Measurements from ENCODE around the gene ELK3.

GRCh38 chr12:96297504-96297903 lies 103.3 kb downstream of the ELK3 start:
- TF ChIP-seq ZNF24 (IDR thresholded peaks at IDR 0.05) (no peak), MYC (CRISPR knock-in tag; IDR thresholded peaks at IDR 0.05; ENCODE audit: borderline replicate concordance) (no peak), ZNF354B (CRISPR knock-in tag; IDR thresholded peaks at IDR 0.05) (no peak), FOXM1 (CRISPR knock-in tag; IDR thresholded peaks at IDR 0.05) (no peak), CBFB (CRISPR knock-in tag; IDR thresholded peaks at IDR 0.05) (no peak), NR2C2 (CRISPR knock-in tag; IDR thresholded peaks at IDR 0.05; ENCODE audit: borderline replicate concordance) (no peak), GTF3A (CRISPR knock-in tag; conservative IDR thresholded peaks at IDR 0.05) (no peak), CREB1 (IDR thresholded peaks at IDR 0.05) (no peak), CREB1 (CRISPR knock-in tag; IDR thresholded peaks at IDR 0.05) (no peak), ZNF772 (CRISPR knock-in tag; IDR thresholded peaks at IDR 0.05) (no peak), CHCHD3 (CRISPR knock-in tag; IDR thresholded peaks at IDR 0.05) (no peak), MAZ (IDR thresholded peaks at IDR 0.05; ENCODE audit: borderline replicate concordance, low read depth, low read length) (no peak), MAZ (CRISPR knock-in tag; IDR thresholded peaks at IDR 0.05; ENCODE audit: low read depth) (no peak), RBM39 (IDR thresholded peaks at IDR 0.05; ENCODE audit: low read depth, low read length, poor library complexity, severe bottlenecking) (no peak), ZNF484 (CRISPR knock-in tag; IDR thresholded peaks at IDR 0.05; ENCODE audit: borderline replicate concordance, low read depth) (no peak), FOXO1 (CRISPR knock-in tag; IDR thresholded peaks at IDR 0.05) (no peak)

Measured in HepG2 (cell line).